HEK293 (cell line): ENCODE measurements around the gene GPALPP1.

Source experiments
- BCL11A ChIP-seq: fragments of 450-650 bp; formaldehyde crosslinking; IDR thresholded peaks from 2 replicates; pipeline ENCODE4 v1.5.1; 2016; ENCODE audit warnings: low read depth, missing biosample characterization, missing genetic modification characterization
- YY1 ChIP-seq: fragments of 450-650 bp; formaldehyde crosslinking; IDR thresholded peaks from 2 replicates; pipeline ENCODE4 v1.5.1; 2018; ENCODE audit warnings: missing biosample characterization, missing genetic modification characterization
- ZBTB10 ChIP-seq: fragments of 450-650 bp; formaldehyde crosslinking; IDR thresholded peaks from 2 replicates; pipeline ENCODE4 v1.5.1; 2016; ENCODE audit warnings: missing biosample characterization, missing genetic modification characterization
- ZBTB44 ChIP-seq: fragments of 450-650 bp; IDR thresholded peaks from 2 replicates; pipeline ENCODE4 v1.5.1; 2018; ENCODE audit warnings: missing biosample characterization, mild to moderate bottlenecking, missing genetic modification characterization
- ZFP3 ChIP-seq: fragments of 450-650 bp; formaldehyde crosslinking; IDR thresholded peaks from 2 replicates; pipeline ENCODE4 v1.5.1; 2016; ENCODE audit warnings: low read depth, missing biosample characterization, missing genetic modification characterization
- ZNF184 ChIP-seq: fragments of 450-650 bp; IDR thresholded peaks from 2 replicates; pipeline ENCODE4 v1.5.1; 2018; ENCODE audit warnings: missing biosample characterization, mild to moderate bottlenecking, missing genetic modification characterization
- ZNF274 ChIP-seq, 2 experiments: fragments of 200-500 bp in 1 of 2; fragments of 450-650 bp in 1 of 2; sonication (Bioruptor generic) in 1 of 2; formaldehyde crosslinking in 1 of 2; IDR thresholded peaks; 2 replicates each; pipeline versions ENCODE4 v1.5.1 to v1.6.1; 2014 to 2016; ENCODE audit warnings: borderline replicate concordance in 1 of 2, inconsistent platforms in 1 of 2, low read length in 1 of 2, missing biosample characterization in 1 of 2, missing genetic modification characterization in 1 of 2
- ZNF48 ChIP-seq: fragments of 450-650 bp; formaldehyde crosslinking; IDR thresholded peaks from 2 replicates; pipeline ENCODE4 v1.5.1; 2016; ENCODE audit warnings: missing biosample characterization, missing genetic modification characterization
- ZNF549 ChIP-seq: fragments of 450-650 bp; IDR thresholded peaks from 2 replicates; pipeline ENCODE4 v1.5.1; 2018; ENCODE audit warnings: missing biosample characterization, missing genetic modification characterization, mild to moderate bottlenecking, inconsistent platforms, moderate library complexity
- ZNF555 ChIP-seq: fragments of 450-650 bp; formaldehyde crosslinking; conservative IDR thresholded peaks from 2 replicates; pipeline ENCODE4 v1.5.1; 2017; ENCODE audit warnings: missing biosample characterization, mild to moderate bottlenecking, missing genetic modification characterization, inconsistent platforms
- ZNF610 ChIP-seq: fragments of 450-650 bp; formaldehyde crosslinking; IDR thresholded peaks from 2 replicates; pipeline ENCODE4 v1.5.1; 2016; ENCODE audit warnings: missing biosample characterization, missing genetic modification characterization, borderline replicate concordance
- ZNF658 ChIP-seq: fragments of 450-650 bp; formaldehyde crosslinking; IDR thresholded peaks from 2 replicates; pipeline ENCODE4; 2016; ENCODE audit warnings: missing biosample characterization, missing genetic modification characterization
- ZXDB ChIP-seq: fragments of 450-650 bp; formaldehyde crosslinking; IDR thresholded peaks from 2 replicates; pipeline ENCODE4 v1.5.1; 2016; ENCODE audit warnings: missing biosample characterization, missing genetic modification characterization
- TF ChIP-seq, protein P1 (sequence below): fragments of 450-650 bp; formaldehyde crosslinking; IDR thresholded peaks from 2 replicates; pipeline ENCODE4 v1.5.1; 2016; ENCODE audit warnings: missing biosample characterization, missing genetic modification characterization

GRCh38 chr13:45046445-45046844 lies 57.1 kb downstream of the GPALPP1 start:
- TF ChIP-seq YY1 (tag by site-specific recombination) (no peak), ZBTB44 (no peak), ZNF658 (tag by site-specific recombination) (no peak), ZNF555 (no peak), ZNF48 (no peak), ZNF610 (tag by site-specific recombination) (no peak), BCL11A (tag by site-specific recombination) (no peak), ZBTB10 (no peak), ZNF274 (IDR thresholded peaks at IDR 0.05; ENCODE audit: low read length) (no peak), ZNF274 (tag by site-specific recombination; IDR thresholded peaks at IDR 0.05; ENCODE audit: borderline replicate concordance) (no peak), ZFP3 (tag by site-specific recombination) (no peak), ZNF184 (tag by site-specific recombination) (no peak), ZXDB (tag by site-specific recombination) (no peak), ZNF549 (tag by site-specific recombination) (no peak)
- TF ChIP-seq, protein P1, sequence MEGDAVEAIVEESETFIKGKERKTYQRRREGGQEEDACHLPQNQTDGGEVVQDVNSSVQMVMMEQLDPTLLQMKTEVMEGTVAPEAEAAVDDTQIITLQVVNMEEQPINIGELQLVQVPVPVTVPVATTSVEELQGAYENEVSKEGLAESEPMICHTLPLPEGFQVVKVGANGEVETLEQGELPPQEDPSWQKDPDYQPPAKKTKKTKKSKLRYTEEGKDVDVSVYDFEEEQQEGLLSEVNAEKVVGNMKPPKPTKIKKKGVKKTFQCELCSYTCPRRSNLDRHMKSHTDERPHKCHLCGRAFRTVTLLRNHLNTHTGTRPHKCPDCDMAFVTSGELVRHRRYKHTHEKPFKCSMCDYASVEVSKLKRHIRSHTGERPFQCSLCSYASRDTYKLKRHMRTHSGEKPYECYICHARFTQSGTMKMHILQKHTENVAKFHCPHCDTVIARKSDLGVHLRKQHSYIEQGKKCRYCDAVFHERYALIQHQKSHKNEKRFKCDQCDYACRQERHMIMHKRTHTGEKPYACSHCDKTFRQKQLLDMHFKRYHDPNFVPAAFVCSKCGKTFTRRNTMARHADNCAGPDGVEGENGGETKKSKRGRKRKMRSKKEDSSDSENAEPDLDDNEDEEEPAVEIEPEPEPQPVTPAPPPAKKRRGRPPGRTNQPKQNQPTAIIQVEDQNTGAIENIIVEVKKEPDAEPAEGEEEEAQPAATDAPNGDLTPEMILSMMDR (tag by site-specific recombination), result no peak
